ENCODE results near the gene CALML4. TPM values are rescaled to one million over a fixed set of nuclear protein-coding genes. Genes with fewer than 3 reads are reported as not detected.
"Not testable (repeated sequence)": the region's sequence is repeated elsewhere in the genome, so short reads cannot be mapped to it uniquely, and the experiment has no call there.

The CALML4 gene
- total RNA-seq, 1 experiment from 2014 or later: 7.0 TPM

GRCh38 chr15:68234520-68234919 is 29.4 kb upstream of the CALML4 start:
- not testable (repeated sequence) for H3K9ac ChIP-seq (ENCODE audit: low read length); H3K27ac ChIP-seq (ENCODE audit: low read length); H4K20me1 ChIP-seq (ENCODE audit: insufficient read depth, low read depth, low read length); H3K9me3 ChIP-seq (ENCODE audit: low read length); H3K36me3 ChIP-seq (ENCODE audit: insufficient read depth, low read length); H3K79me2 ChIP-seq (ENCODE audit: low read length); H3K9me2 ChIP-seq (replicated peaks; ENCODE audit: insufficient read depth, low read length); DNase-seq; H3K4me2 ChIP-seq (ENCODE audit: low read depth, low read length, poor library complexity, severe bottlenecking); H3K4me3 ChIP-seq (ENCODE audit: low read length); H2AFZ ChIP-seq (ENCODE audit: low read length); H3K27me3 ChIP-seq (ENCODE audit: low read length)
- H3K4me1 ChIP-seq (ENCODE audit: low read length): peaks cover 12% of the 10 kb centered on the region

- Histone ChIP-seq H3K4me3 (ENCODE audit: low read length) (no peak overlapping the region), H3K36me3 (ENCODE audit: insufficient read depth, low read length) (no peaks in the 10 kb centered on the region), H3K79me2 (ENCODE audit: low read length) (peaks cover 1% of the 10 kb centered on the region), H3K4me2 (ENCODE audit: low read depth, low read length, poor library complexity, severe bottlenecking) (no peak overlapping the region), H3K27me3 (ENCODE audit: low read length) (no peaks in the 10 kb centered on the region), H3K9me2 (replicated peaks; ENCODE audit: insufficient read depth, low read length) (no peaks in the 10 kb centered on the region), H3K27ac (ENCODE audit: low read length) (no peak overlapping the region), H3K9ac (ENCODE audit: low read length) (no peak overlapping the region), H3K9me3 (ENCODE audit: low read length) (no peaks in the 10 kb centered on the region), H3K4me1 (ENCODE audit: low read length) (peaks cover 12% of the 10 kb centered on the region), H4K20me1 (ENCODE audit: insufficient read depth, low read depth, low read length) (no peaks in the 10 kb centered on the region), H2AFZ (ENCODE audit: low read length) (no peak overlapping the region)
- DNase-seq: no peak
Measured at GRCh38 chr15:68234060-68234459, 28.9 kb upstream of the CALML4 start.

- H3K4me3 ChIP-seq (ENCODE audit: low read length): no peak overlapping the region
- no peaks in the 10 kb centered on the region for H3K27me3 ChIP-seq (ENCODE audit: low read length)
- H3K4me2 ChIP-seq (ENCODE audit: low read depth, low read length, poor library complexity, severe bottlenecking): no peak overlapping the region
- H3K9me3 ChIP-seq (ENCODE audit: low read length): no peaks in the 10 kb centered on the region
- H3K9me2 ChIP-seq (replicated peaks; ENCODE audit: insufficient read depth, low read length): no peaks in the 10 kb centered on the region
- no peaks in the 10 kb centered on the region for H3K36me3 ChIP-seq (ENCODE audit: insufficient read depth, low read length)
- H4K20me1 ChIP-seq (ENCODE audit: insufficient read depth, low read depth, low read length): no peaks in the 10 kb centered on the region
- H2AFZ ChIP-seq (ENCODE audit: low read length): no peak overlapping the region
- H3K27ac ChIP-seq (ENCODE audit: low read length): no peak overlapping the region
- H3K9ac ChIP-seq (ENCODE audit: low read length): no peak overlapping the region
- no peak for DNase-seq
- H3K4me1 ChIP-seq (ENCODE audit: low read length): peaks cover 15% of the 10 kb centered on the region
- peaks cover 12% of the 10 kb centered on the region for H3K79me2 ChIP-seq (ENCODE audit: low read length)
Measured at GRCh38 chr15:68232937-68233336, 27.8 kb upstream of the CALML4 start.

GRCh38 chr15:68232449-68232848 is 27.3 kb upstream of the CALML4 start:
- no peak overlapping the region for H3K4me3 ChIP-seq (ENCODE audit: low read length)
- no peak overlapping the region for H3K27ac ChIP-seq (ENCODE audit: low read length)
- DNase-seq: no peak
- no peak overlapping the region for H2AFZ ChIP-seq (ENCODE audit: low read length)
- H3K79me2 ChIP-seq (ENCODE audit: low read length): peaks cover 17% of the 10 kb centered on the region
- no peaks in the 10 kb centered on the region for H3K36me3 ChIP-seq (ENCODE audit: insufficient read depth, low read length)
- H3K27me3 ChIP-seq (ENCODE audit: low read length): no peaks in the 10 kb centered on the region
- no peaks in the 10 kb centered on the region for H4K20me1 ChIP-seq (ENCODE audit: insufficient read depth, low read depth, low read length)
- no peak overlapping the region for H3K9ac ChIP-seq (ENCODE audit: low read length)
- H3K9me3 ChIP-seq (ENCODE audit: low read length): no peaks in the 10 kb centered on the region
- H3K9me2 ChIP-seq (replicated peaks; ENCODE audit: insufficient read depth, low read length): no peaks in the 10 kb centered on the region
- no peak overlapping the region for H3K4me2 ChIP-seq (ENCODE audit: low read depth, low read length, poor library complexity, severe bottlenecking)
- peaks cover 19% of the 10 kb centered on the region for H3K4me1 ChIP-seq (ENCODE audit: low read length)

GRCh38 chr15:68231102-68231818 is 26.1 kb upstream of the CALML4 start:
- H3K9ac ChIP-seq (ENCODE audit: low read length): no peak overlapping the region
- H3K4me1 ChIP-seq (ENCODE audit: low read length): peaks cover 28% of the 10 kb centered on the region
- DNase-seq: no peak
- no peak overlapping the region for H3K27ac ChIP-seq (ENCODE audit: low read length)
- H2AFZ ChIP-seq (ENCODE audit: low read length): no peak overlapping the region
- H3K9me2 ChIP-seq (replicated peaks; ENCODE audit: insufficient read depth, low read length): no peaks in the 10 kb centered on the region
- no peaks in the 10 kb centered on the region for H3K27me3 ChIP-seq (ENCODE audit: low read length)
- H3K9me3 ChIP-seq (ENCODE audit: low read length): no peaks in the 10 kb centered on the region
- H4K20me1 ChIP-seq (ENCODE audit: insufficient read depth, low read depth, low read length): no peaks in the 10 kb centered on the region
- no peak overlapping the region for H3K4me2 ChIP-seq (ENCODE audit: low read depth, low read length, poor library complexity, severe bottlenecking)
- no peak overlapping the region for H3K4me3 ChIP-seq (ENCODE audit: low read length)
- no peaks in the 10 kb centered on the region for H3K36me3 ChIP-seq (ENCODE audit: insufficient read depth, low read length)
- H3K79me2 ChIP-seq (ENCODE audit: low read length): peaks cover 29% of the 10 kb centered on the region

GRCh38 chr15:68230157-68231100 is 25.3 kb upstream of the CALML4 start:
- Histone ChIP-seq H2AFZ (ENCODE audit: low read length) (peak overlapping the region; percentile 100; the same call in 1 of the 2 replicates), H3K27ac (ENCODE audit: low read length) (no peak overlapping the region), H3K9me3 (ENCODE audit: low read length) (no peaks in the 10 kb centered on the region), H3K36me3 (ENCODE audit: insufficient read depth, low read length) (no peaks in the 10 kb centered on the region), H3K9ac (ENCODE audit: low read length) (peak overlapping the region; percentile 98), H3K4me3 (ENCODE audit: low read length) (peak overlapping the region; percentile 89), H4K20me1 (ENCODE audit: insufficient read depth, low read depth, low read length) (no peaks in the 10 kb centered on the region), H3K27me3 (ENCODE audit: low read length) (no peaks in the 10 kb centered on the region), H3K4me2 (ENCODE audit: low read depth, low read length, poor library complexity, severe bottlenecking) (peak overlapping the region; percentile 100), H3K9me2 (replicated peaks; ENCODE audit: insufficient read depth, low read length) (no peaks in the 10 kb centered on the region), H3K79me2 (ENCODE audit: low read length) (peaks cover 38% of the 10 kb centered on the region), H3K4me1 (ENCODE audit: low read length) (peaks cover 32% of the 10 kb centered on the region)
- DNase-seq: no peak

GRCh38 chr15:68229386-68230156 is 24.4 kb upstream of the CALML4 start, which contains the start of gene CLN6:
Gene CLN6 (minus strand): TSS chr15:68229728. CDS start chr15:68229584, 144 bp downstream.
- Histone ChIP-seq H3K4me2 (ENCODE audit: low read depth, low read length, poor library complexity, severe bottlenecking) (peak within 1 kb of the TSS; percentile 100), H3K9me2 (replicated peaks; ENCODE audit: insufficient read depth, low read length) (no peaks in the 10 kb centered on the region), H4K20me1 (ENCODE audit: insufficient read depth, low read depth, low read length) (no peaks in the 10 kb centered on the region), H3K4me3 (ENCODE audit: low read length) (peak within 1 kb of the TSS; percentile 89), H3K4me1 (ENCODE audit: low read length) (peaks cover 41% of the 10 kb centered on the region), H3K9me3 (ENCODE audit: low read length) (no peaks in the 10 kb centered on the region), H3K79me2 (ENCODE audit: low read length) (peaks cover 46% of the 10 kb centered on the region), H3K27me3 (ENCODE audit: low read length) (no peaks in the 10 kb centered on the region), H3K27ac (ENCODE audit: low read length) (peak within 1 kb of the TSS; percentile 79), H2AFZ (ENCODE audit: low read length) (peak within 1 kb of the TSS; percentile 100; the same call in 1 of the 2 replicates), H3K36me3 (ENCODE audit: insufficient read depth, low read length) (no peaks in the 10 kb centered on the region), H3K9ac (ENCODE audit: low read length) (peak within 1 kb of the TSS; percentile 98)
- peak; percentile 95 for DNase-seq

Data from Karpas-422 (cell line).